Sigmoid colon (tissue), 7 donors: ENCODE results near the gene MS4A5. TPM values are rescaled to one million over a fixed set of nuclear protein-coding genes. Genes with fewer than 3 reads are reported as not detected.

ENCODE experiments used
- DNase-seq: peaks from one replicate; pipeline ENCODE4 v3.0.0-alpha.2; 2019
- H3K27ac ChIP-seq, 4 donors: fragments of 200-600 bp; sonication (generic); one replicate each; pipeline ENCODE4 v1.5.1; 2016 to 2019; ENCODE audit warnings: mild to moderate bottlenecking in 1 of 4
- H3K27me3 ChIP-seq, 3 donors: fragments of 200-600 bp; sonication (generic); one replicate each; pipeline ENCODE4 v1.5.1; 2019; ENCODE audit warnings: mild to moderate bottlenecking in 1 of 3
- H3K36me3 ChIP-seq, 4 donors: fragments of 200-600 bp; sonication (generic); one replicate each; pipeline ENCODE4 v1.5.1; 2016 to 2019
- H3K4me1 ChIP-seq, 4 donors: fragments of 200-600 bp; sonication (generic); one replicate each; pipeline ENCODE4 v1.5.1; 2017 to 2019
- H3K4me3 ChIP-seq, 4 donors: fragments of 200-600 bp; sonication (generic); one replicate each; pipeline ENCODE4 v1.5.1; 2017 to 2019; ENCODE audit warnings: mild to moderate bottlenecking in 2 of 4, moderate library complexity in 1 of 4
- H3K9me3 ChIP-seq, 4 donors: fragments of 200-600 bp in 3 of 4; sonication (generic) in 3 of 4; one replicate each; pipeline versions ENCODE4 v1.5.1 to v1.6.1; 2013 to 2019
- CTCF ChIP-seq, 4 experiments: fragments of 450-650 bp in 3 of 4; fragments of 200-600 bp in 1 of 4; IDR thresholded peaks; one replicate each; pipeline ENCODE4 v1.5.1; 2016 to 2019; ENCODE audit warnings: antibody characterized with exemption in 4 of 4, mild to moderate bottlenecking in 3 of 4, moderate library complexity in 2 of 4
- EP300 ChIP-seq, 4 donors: sonication (generic); formaldehyde crosslinking; IDR thresholded peaks; one replicate each; pipeline ENCODE4 v1.6.1; 2017; ENCODE audit warnings: antibody characterized with exemption in 4 of 4
- POLR2A ChIP-seq, 2 donors: fragments of 450-650 bp; IDR thresholded peaks; one replicate each; pipeline ENCODE4 v1.6.1; 2016; ENCODE audit warnings: antibody characterized with exemption in 2 of 2, mild to moderate bottlenecking in 2 of 2, moderate library complexity in 2 of 2
- POLR2AphosphoS5 ChIP-seq, 4 donors: sonication (generic); formaldehyde crosslinking; IDR thresholded peaks; one replicate each; pipeline ENCODE4 v1.6.1; 2017; ENCODE audit warnings: antibody characterized with exemption in 4 of 4
- WGBS, 2 donors: extraction: QIAGEN DNeasy Blood & Tissue Kit; methylation state at CpG; one replicate each; pipeline ENCODE4 v1.1.7; 2013; 5-methylcytosine and 5-hydroxymethylcytosine counted together
- intact Hi-C: fragments of 100-400 bp; cut with DNase I; formaldehyde crosslinking; loops from one replicate; pipeline ENCODE4 v1.15.1; 2023
- polyA plus RNA-seq, 3 donors: library from polyadenylated mRNA; stranded (reverse); fragments of 200-250 nt; gene quantifications; one replicate each; pipeline ENCODE4 v1.2.3, GENCODE V29; 2013
- total RNA-seq, 4 donors: library from RNA; depleted of rRNA; stranded (reverse); fragments of >200 nt; gene quantifications; one replicate each; pipeline ENCODE4 v1.1.0, GENCODE V29; 2016
- donor health status: healthy with polysubstance abuse.
- donor health status: Bipolar disorder and iron deficiency.
- donor health status: healthy.

MS4A5 gene
- total and polyA plus RNA-seq, 7 donors, result not detected

DNA sequence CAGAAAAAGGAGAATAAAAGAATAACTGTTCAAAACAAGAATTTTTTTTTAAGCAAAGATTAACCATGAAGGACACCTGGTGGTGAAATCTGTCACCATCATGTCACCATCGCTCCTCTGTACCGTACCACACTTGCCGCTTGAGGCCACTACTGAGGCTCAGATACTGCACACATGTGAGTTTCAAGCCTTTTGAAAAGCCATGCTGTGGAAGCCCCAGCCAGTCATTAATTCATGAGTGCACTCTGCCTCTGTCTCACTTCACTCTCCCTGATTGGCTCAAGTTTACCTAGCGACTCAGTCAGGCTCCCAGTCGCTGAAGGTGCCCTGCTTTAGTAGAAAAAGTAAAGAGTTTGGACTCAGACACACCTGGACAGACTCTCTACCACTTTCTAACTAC, 56.6 kb downstream of the MS4A5 start:
- 76 to 78% methylated on average over 5 of the region's 5 CpGs for WGBS, 2 donors
- no peak for DNase-seq

DNA sequence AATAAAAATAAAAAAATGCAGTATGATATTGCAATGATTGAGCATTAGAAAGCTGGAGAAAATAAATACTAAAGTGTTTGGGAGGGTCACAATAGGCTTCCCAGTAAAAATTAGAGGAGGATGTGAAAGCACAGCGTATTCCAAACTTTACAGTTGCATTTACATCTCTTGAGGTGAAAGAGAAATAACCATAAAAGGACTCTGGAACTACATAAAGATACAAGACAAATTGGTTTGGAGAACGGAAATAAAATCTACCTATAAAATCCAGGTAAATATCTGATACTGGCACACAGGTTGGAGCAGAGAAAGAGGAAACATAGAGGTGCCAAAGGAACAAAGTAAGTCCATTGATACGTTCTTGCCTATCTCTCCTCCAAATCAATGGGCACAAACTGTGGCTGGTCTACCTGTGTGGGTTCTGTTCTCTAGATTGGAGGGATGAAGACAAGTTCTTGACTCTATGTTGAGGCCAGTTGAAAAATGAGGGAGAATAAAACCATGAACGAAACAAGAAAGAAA, 63.2 kb downstream of the MS4A5 start, which contains the start of gene MS4A12:
Gene MS4A12, plus strand, starts transcription at position 291 of the 522 bp plus-strand sequence. CDS start 4,541 bp downstream, outside the sequence.
- no peaks in the 10 kb centered on the region for H3K9me3 ChIP-seq
- TF ChIP-seq POLR2AphosphoS5 (IDR thresholded peaks at IDR 0.05) (no peak), EP300 (IDR thresholded peaks at IDR 0.05) (no peak), POLR2A (IDR thresholded peaks at IDR 0.05) (no peak), CTCF (IDR thresholded peaks at IDR 0.05) (no peak)
- no peaks in the 10 kb centered on the region for H3K4me1 ChIP-seq
- intact Hi-C loops, result no loop called here
- WGBS, 2 donors, result 34 to 73% methylated on average over 4 of the region's 4 CpGs
- H3K4me3 ChIP-seq, result no peak within 1 kb of the TSS
- no peak for DNase-seq
- no peak within 1 kb of the TSS for H3K27ac ChIP-seq
- no peaks in the 10 kb centered on the region for H3K27me3 ChIP-seq
- H3K36me3 ChIP-seq, result no peaks in the 10 kb centered on the region

More for the DNA sequence above, 56.6 kb downstream of the MS4A5 start:
- no peaks in the 10 kb centered on the region for H3K4me1 ChIP-seq
- TF ChIP-seq POLR2A (IDR thresholded peaks at IDR 0.05), result no peak
- TF ChIP-seq POLR2AphosphoS5 (IDR thresholded peaks at IDR 0.05), result no peak
- no peak for TF ChIP-seq CTCF (IDR thresholded peaks at IDR 0.05)
- TF ChIP-seq EP300 (IDR thresholded peaks at IDR 0.05), result no peak
- intact Hi-C loops, result no loop called here
- H3K4me3 ChIP-seq, result no peak overlapping the region
- H3K36me3 ChIP-seq, result no peaks in the 10 kb centered on the region
- H3K9me3 ChIP-seq, result no peaks in the 10 kb centered on the region
- no peak overlapping the region for H3K27ac ChIP-seq
- H3K27me3 ChIP-seq, result no peaks in the 10 kb centered on the region

- no peak overlapping the region for H3K27ac ChIP-seq
- no peak for TF ChIP-seq CTCF (IDR thresholded peaks at IDR 0.05)
- no peak for TF ChIP-seq POLR2A (IDR thresholded peaks at IDR 0.05)
- no peak for TF ChIP-seq POLR2AphosphoS5 (IDR thresholded peaks at IDR 0.05)
- no peak for TF ChIP-seq EP300 (IDR thresholded peaks at IDR 0.05)
- intact Hi-C loops, result no loop called here
Observed at GRCh38 chr11:60493454-60493853, 64.1 kb downstream of the MS4A5 start.

More at GRCh38 chr11:60493454-60493853, 64.1 kb downstream of the MS4A5 start:
- DNase-seq, result no peak
- Histone ChIP-seq H3K9me3 (no peaks in the 10 kb centered on the region), H3K4me1 (no peaks in the 10 kb centered on the region), H3K27me3 (no peaks in the 10 kb centered on the region), H3K4me3 (no peak overlapping the region), H3K36me3 (no peaks in the 10 kb centered on the region)
- WGBS, 2 donors, result 95 to 97% methylated on average over 2 of the region's 2 CpGs

Other genes starting within 250 kb of the MS4A5 start
- 100 to 1,000 TPM in 2 of 4 donors, 10 to 100 TPM in 2; 64.3 to 115 (median 87.7) TPM for gene MS4A6A, start 246.5 kb upstream of the MS4A5 start, total RNA-seq
- 100 to 1,000 TPM in 1 of 3 donors, 10 to 100 TPM in 2; 58.9 to 113 (median 80.0) TPM for gene MS4A6A, start 246.5 kb upstream of the MS4A5 start, polyA plus RNA-seq
- gene MS4A4E, start 186.4 kb upstream of the MS4A5 start, total RNA-seq, result 10 to 100 TPM in 2 of 4 donors, 1 to 10 TPM in 2; 2.6 to 11.1 (median 8.8) TPM
- under 1 TPM in 1 of 3 donors, not detected in 2; 0.48 TPM for gene MS4A4E, start 186.4 kb upstream of the MS4A5 start, polyA plus RNA-seq
- gene MS4A4A, start 148.9 kb upstream of the MS4A5 start, total RNA-seq, result 10 to 100 TPM; 12.7 to 49.9 (median 38.3) TPM
- gene MS4A4A, start 148.9 kb upstream of the MS4A5 start, polyA plus RNA-seq, result 10 to 100 TPM; 10.8 to 43.9 (median 25.0) TPM
- 1 to 10 TPM in 1 of 4 donors, not detected in 3; 1.2 TPM for gene MS4A6E, start 102.3 kb upstream of the MS4A5 start, total RNA-seq
- under 1 TPM in 1 of 3 donors, not detected in 2; 0.23 TPM for gene MS4A6E, start 102.3 kb upstream of the MS4A5 start, polyA plus RNA-seq
- gene MS4A7, start 51.0 kb upstream of the MS4A5 start, total RNA-seq, result 10 to 100 TPM; 26.1 to 51.0 (median 32.2) TPM
- 10 to 100 TPM in 2 of 3 donors, 1 to 10 TPM in 1; 6.9 to 39.8 (median 12.6) TPM for gene MS4A7, start 51.0 kb upstream of the MS4A5 start, polyA plus RNA-seq
- gene MS4A14, start 33.1 kb upstream of the MS4A5 start, total RNA-seq, result 1 to 10 TPM in 3 of 4 donors, under 1 TPM in 1; 0.41 to 7.2 (median 3.2) TPM
- under 1 TPM in 1 of 3 donors, not detected in 2; 0.25 TPM for gene MS4A14, start 33.1 kb upstream of the MS4A5 start, polyA plus RNA-seq
- not detected for gene MS4A1, start 26.3 kb downstream of the MS4A5 start, total RNA-seq
- 100 to 1,000 TPM in 1 of 3 donors, 1 to 10 TPM in 1, under 1 TPM in 1; 0.69 to 109 (median 1.8) TPM for gene MS4A1, start 26.3 kb downstream of the MS4A5 start, polyA plus RNA-seq
- under 1 TPM in 1 of 4 donors, not detected in 3; 0.41 TPM for gene MS4A12, start 63.2 kb downstream of the MS4A5 start, total RNA-seq
- 100 to 1,000 TPM; 356 to 427 (median 402) TPM for gene MS4A12, start 63.2 kb downstream of the MS4A5 start, polyA plus RNA-seq
- not detected for gene MS4A13, start 85.8 kb downstream of the MS4A5 start, total RNA-seq
- not detected for gene MS4A13, start 85.8 kb downstream of the MS4A5 start, polyA plus RNA-seq